BE2C (cell line): ENCODE results near the gene GNAO1.
A peak's percentile ranks its signal among the peaks of the same experiment; 100 is the strongest.

Experiments
- DNase-seq: peaks from one replicate; pipeline ENCODE4 v3.0.0-alpha.2; 2020
- H3K27me3 ChIP-seq: fragments of 250-450 bp; sonication (Bioruptor Pico); 2 replicates; pipeline ENCODE4 v1.5.1; 2020; ENCODE audit warnings: mild to moderate bottlenecking
- H3K36me3 ChIP-seq: fragments of 250-450 bp; sonication (Bioruptor Pico); 2 replicates; pipeline ENCODE4 v1.5.1; 2020; ENCODE audit warnings: mild to moderate bottlenecking
- H3K4me1 ChIP-seq: fragments of 250-450 bp; sonication (Bioruptor Pico); 2 replicates; pipeline ENCODE4 v1.5.1; 2020
- H3K4me3 ChIP-seq: 2 replicates; pipeline ENCODE4 v1.5.1; 2011; ENCODE audit warnings: low read depth, low read length
- H3K9me3 ChIP-seq: fragments of 250-450 bp; sonication (Bioruptor Pico); 2 replicates; pipeline ENCODE4 v1.5.1; 2020
- TF ChIP-seq, protein P1 (sequence below): IDR thresholded peaks from 2 replicates; pipeline ENCODE4 v1.5.1; 2012; ENCODE audit warnings: mild to moderate bottlenecking, low read depth, low read length

Gene GNAO1

DNA sequence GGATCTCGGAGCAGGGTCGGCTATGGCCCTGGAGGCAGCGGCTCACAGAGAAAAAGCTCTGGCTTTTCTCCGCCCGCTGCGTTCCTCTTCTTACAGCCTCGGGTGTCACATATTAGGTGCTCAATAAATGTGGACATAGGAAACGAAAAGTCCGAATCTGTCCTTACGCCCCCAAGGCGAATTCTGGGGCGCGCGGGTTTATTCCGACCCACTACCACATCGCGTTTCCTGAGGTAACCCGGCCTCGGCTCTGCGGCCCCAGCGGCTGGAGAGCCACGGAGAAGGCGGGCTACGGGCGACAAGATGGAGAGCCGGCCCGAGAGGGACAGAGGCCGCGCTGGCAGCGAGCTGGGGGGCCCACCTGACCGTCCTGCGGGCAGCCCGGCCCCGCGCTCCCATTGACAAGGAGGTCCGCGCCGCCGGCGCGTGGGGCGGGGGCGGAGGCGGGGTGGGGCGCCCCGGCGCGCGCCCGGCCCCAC is 573 bp upstream of the GNAO1 start:
- Histone ChIP-seq H3K4me3 (peak overlapping the region; percentile 76), H3K9me3 (no peaks in the 10 kb centered on the region), H3K4me1 (peaks cover 12% of the 10 kb centered on the region), H3K36me3 (peaks cover 12% of the 10 kb centered on the region), H3K27me3 (no peaks in the 10 kb centered on the region)
- TF ChIP-seq, protein P1, sequence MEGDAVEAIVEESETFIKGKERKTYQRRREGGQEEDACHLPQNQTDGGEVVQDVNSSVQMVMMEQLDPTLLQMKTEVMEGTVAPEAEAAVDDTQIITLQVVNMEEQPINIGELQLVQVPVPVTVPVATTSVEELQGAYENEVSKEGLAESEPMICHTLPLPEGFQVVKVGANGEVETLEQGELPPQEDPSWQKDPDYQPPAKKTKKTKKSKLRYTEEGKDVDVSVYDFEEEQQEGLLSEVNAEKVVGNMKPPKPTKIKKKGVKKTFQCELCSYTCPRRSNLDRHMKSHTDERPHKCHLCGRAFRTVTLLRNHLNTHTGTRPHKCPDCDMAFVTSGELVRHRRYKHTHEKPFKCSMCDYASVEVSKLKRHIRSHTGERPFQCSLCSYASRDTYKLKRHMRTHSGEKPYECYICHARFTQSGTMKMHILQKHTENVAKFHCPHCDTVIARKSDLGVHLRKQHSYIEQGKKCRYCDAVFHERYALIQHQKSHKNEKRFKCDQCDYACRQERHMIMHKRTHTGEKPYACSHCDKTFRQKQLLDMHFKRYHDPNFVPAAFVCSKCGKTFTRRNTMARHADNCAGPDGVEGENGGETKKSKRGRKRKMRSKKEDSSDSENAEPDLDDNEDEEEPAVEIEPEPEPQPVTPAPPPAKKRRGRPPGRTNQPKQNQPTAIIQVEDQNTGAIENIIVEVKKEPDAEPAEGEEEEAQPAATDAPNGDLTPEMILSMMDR = no peak
- no peak for DNase-seq

DNA sequence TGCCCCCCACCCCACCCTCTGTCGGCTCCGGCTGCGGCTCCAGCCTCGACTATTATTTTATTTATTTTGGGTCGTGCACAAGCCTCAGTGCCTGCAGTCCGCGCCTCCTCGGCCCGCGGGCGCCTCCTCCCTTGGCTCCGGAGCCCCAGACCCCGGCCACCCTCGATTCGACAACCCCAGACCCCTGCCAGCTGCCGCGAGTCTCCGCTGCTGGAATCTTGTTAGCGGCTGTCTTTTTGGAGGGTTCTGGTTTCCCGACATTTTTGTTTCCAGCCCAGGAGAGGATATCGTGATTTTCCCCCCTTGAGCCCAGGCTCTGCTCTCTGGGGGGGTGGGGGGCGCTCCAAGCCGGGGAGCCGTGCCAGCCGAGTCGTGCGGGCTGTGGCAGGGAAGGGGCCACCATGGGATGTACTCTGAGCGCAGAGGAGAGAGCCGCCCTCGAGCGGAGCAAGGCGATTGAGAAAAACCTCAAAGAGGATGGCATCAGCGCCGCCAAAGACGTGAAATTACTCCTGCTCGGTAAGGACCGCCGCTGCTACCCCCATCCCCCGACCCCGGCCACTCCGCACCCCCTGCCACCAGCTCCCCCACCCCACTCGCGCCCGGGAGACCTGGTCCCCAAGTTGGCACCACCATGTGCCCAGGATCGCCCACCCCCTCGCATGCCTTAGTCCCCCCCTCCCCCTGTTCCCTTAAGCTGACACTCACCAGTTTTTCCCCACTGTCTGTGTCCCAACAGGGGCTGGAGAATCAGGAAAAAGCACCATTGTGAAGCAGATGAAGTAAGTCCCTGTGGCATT is 746 bp downstream of the GNAO1 start:
- peak; percentile 38 for DNase-seq
- Histone ChIP-seq H3K4me3 (peak overlapping the region; percentile 74), H3K4me1 (peaks cover 12% of the 10 kb centered on the region)

DNA sequence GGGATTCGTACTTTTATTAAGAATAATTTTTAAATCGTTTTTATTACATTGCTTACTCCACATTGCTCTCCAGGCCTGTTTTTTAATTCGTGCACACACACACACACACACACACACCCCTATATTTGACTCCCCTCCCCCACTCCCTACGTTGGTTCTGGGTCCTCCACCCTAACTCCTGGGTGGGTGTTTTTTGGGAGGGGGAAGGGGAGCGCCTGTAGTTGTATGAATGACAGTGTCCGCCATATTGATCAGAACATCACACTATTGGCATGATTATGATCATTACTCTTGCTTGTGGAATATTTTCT is 1.3 kb downstream of the GNAO1 start:
- H3K4me1 ChIP-seq = peaks cover 18% of the 10 kb centered on the region
- H3K4me3 ChIP-seq = peak overlapping the region; percentile 74
- peaks cover 29% of the 10 kb centered on the region for H3K36me3 ChIP-seq
- DNase-seq = no peak
- TF ChIP-seq, protein P1 = no peak
- H3K9me3 ChIP-seq = no peaks in the 10 kb centered on the region
- no peaks in the 10 kb centered on the region for H3K27me3 ChIP-seq

More for the DNA sequence above, 746 bp downstream of the GNAO1 start:
- no peaks in the 10 kb centered on the region for H3K9me3 ChIP-seq
- H3K36me3 ChIP-seq = peaks cover 24% of the 10 kb centered on the region
- no peaks in the 10 kb centered on the region for H3K27me3 ChIP-seq
- TF ChIP-seq, protein P1 = no peak

DNA sequence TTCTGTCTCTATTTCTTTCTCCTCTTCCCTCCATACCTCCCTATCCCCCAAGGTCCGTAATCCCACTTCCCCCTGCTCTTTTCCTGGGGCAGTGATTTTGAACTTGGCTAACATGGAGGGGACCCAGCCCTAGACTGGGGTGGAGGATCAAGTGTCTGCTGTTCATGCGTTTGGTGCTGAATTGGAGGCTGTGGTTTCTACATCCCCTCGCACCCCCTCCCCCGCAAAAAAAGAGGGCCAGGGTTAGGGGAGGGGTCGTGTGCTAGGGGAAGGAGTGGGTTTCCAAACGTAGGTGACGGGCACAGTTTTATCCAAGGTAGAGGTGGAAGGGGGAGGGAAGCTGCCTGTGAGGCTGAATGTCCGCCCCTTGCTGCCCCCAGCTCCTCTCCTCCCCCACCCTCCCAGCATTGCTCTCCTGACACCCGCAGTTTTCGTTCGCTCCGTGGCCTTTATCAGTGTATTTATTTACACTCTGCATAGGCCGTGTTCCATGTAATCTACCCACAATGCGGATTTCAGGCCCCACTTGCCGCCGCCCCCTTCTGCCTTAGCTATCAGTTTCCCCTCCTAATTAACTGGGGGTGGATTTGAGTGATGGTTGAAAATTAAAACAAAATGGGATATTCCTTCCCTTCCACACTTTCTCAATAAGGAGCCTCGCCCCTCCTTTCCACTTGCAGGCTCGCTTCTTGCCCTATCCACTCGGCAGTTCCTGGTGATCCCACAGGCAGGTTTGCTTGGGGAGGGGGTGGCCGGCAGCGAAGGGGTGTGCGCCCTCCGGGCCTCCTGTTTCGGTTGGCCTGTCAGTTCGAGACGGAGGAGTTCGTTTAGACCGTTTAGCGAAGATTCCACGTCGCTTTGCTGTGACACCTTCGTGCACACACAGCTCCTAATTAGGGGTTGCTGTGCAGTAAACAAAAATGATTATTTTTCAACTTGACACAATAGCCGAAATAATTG is 2.0 kb downstream of the GNAO1 start:
- H3K36me3 ChIP-seq = peaks cover 36% of the 10 kb centered on the region
- peak overlapping the region; percentile 74 for H3K4me3 ChIP-seq
- no peaks in the 10 kb centered on the region for H3K9me3 ChIP-seq
- no peaks in the 10 kb centered on the region for H3K27me3 ChIP-seq
- peaks cover 18% of the 10 kb centered on the region for H3K4me1 ChIP-seq
- TF ChIP-seq, protein P1 = no peak
- DNase-seq = peak; percentile 33

DNA sequence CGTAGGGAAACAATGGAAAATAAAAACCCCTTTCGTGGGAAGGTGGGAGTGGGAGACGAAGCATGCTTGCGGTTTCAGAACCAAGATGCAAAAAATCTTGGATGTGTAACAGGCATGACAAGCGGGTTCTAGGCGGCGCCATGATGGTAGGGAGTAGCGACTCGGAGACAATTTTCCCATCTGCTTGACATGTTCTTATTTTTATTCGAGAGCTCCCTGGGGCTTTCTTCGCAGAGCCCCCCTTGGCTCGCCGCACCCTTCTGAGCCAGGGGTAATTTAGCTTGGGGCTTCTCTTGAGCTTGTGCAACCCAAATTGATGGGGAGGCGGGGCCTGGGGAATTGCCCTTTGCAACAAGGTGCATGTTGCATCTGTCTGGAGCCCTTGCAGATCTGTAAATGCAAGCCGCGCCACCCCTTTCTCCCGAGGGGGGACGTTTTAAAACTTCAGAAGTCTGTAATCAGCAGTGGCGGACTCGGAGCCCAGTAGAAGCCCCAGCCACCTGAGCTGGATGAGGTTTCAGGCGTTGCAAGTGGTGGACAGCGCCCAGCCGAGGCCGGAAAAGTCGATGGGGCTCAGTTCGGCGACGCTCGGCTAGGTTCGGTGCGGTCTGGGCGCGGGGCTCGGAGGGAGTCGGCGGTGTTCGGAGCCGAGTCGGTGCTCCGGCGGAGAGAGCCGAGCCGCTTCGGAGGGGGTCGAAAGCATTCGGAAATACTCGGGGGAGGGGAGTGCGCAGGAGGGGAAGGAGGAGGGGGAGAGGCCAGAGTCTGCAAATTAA is 2.9 kb downstream of the GNAO1 start:
- Histone ChIP-seq H3K36me3 (peaks cover 45% of the 10 kb centered on the region), H3K4me1 (peaks cover 15% of the 10 kb centered on the region), H3K27me3 (no peaks in the 10 kb centered on the region), H3K4me3 (peak overlapping the region; percentile 74), H3K9me3 (no peaks in the 10 kb centered on the region)
- peak; percentile 96 for DNase-seq
- TF ChIP-seq, protein P1 = peak; percentile 3; the same call in 1 of the 2 replicates
